H1 (cell line): ENCODE measurements around the gene VCP. TPM values are rescaled to one million over a fixed set of nuclear protein-coding genes. Genes with fewer than 3 reads are reported as not detected.

ENCODE experiments used
- CTCF ChIA-PET: fragments of 300-600 bp; sonication (Branson Sonifier 250); formaldehyde crosslinking; loops from one replicate; lab custom pipeline; 2021; ENCODE audit not compliant: partially characterized antibody; lab: Charles Lee
- POLR2A ChIA-PET: fragments of 300-600 bp; sonication (Branson Sonifier 250); formaldehyde crosslinking; loops from one replicate; lab custom pipeline; 2021; ENCODE audit warnings: inconsistent platforms; ENCODE audit not compliant: partially characterized antibody; lab: Charles Lee
- DNase-seq, 2 experiments: peaks; one replicate each; pipeline versions ENCODE4 v3.0.0 to v3.0.0-alpha.2; 2010 to 2022; ENCODE audit warnings: low spot score in 2 of 2, low read depth in 1 of 2, mixed read lengths in 1 of 2
- FAIRE-seq: peaks from 2 replicates; lab custom pipeline; 2011; peaks lifted over from hg19 to GRCh38; lab: Jason Lieb, UNC
- H2AFZ ChIP-seq: 2 replicates; pipeline ENCODE4 v1.8.1; 2012; ENCODE audit warnings: low read length, inconsistent platforms
- H2AK5ac ChIP-seq: 2 replicates; pipeline ENCODE4 v1.6.1; 2013; ENCODE audit warnings: low read depth, low read length
- H2BK120ac ChIP-seq: replicated peaks from 2 replicates; pipeline ENCODE3; 2013; ENCODE audit warnings: low read depth, low read length, inconsistent platforms
- H2BK12ac ChIP-seq: 2 replicates; pipeline ENCODE4 v1.6.1; 2013; ENCODE audit warnings: low read depth, low read length
- H2BK15ac ChIP-seq: 2 replicates; pipeline ENCODE4 v1.6.1; 2013; ENCODE audit warnings: low read length
- H2BK20ac ChIP-seq: 2 replicates; pipeline ENCODE4 v1.6.1; 2013; ENCODE audit warnings: low read length
- H2BK5ac ChIP-seq: 2 replicates; pipeline ENCODE4 v1.6.1; 2013; ENCODE audit warnings: low read depth, low read length
- H3K14ac ChIP-seq: 2 replicates; pipeline ENCODE4 v1.6.1; 2013; ENCODE audit warnings: inconsistent platforms; ENCODE audit not compliant: insufficient read length
- H3K18ac ChIP-seq: 2 replicates; pipeline ENCODE4 v1.6.1; 2013; ENCODE audit warnings: low read length; ENCODE audit errors: extremely low read depth
- H3K23ac ChIP-seq: 2 replicates; pipeline ENCODE4 v1.6.1; 2013; ENCODE audit warnings: inconsistent platforms; ENCODE audit not compliant: insufficient read length
- H3K23me2 ChIP-seq: 2 replicates; pipeline ENCODE4 v1.6.1; 2013; ENCODE audit warnings: low read depth, low read length
- H3K27ac ChIP-seq: 2 replicates; pipeline ENCODE4 v1.6.1; 2011; ENCODE audit warnings: low read depth, low read length, inconsistent platforms
- H3K27me3 ChIP-seq, 4 experiments: replicated peaks in 1 of 4; 1 replicate in 1 of 4; 2 replicates in 3 of 4; pipeline versions ENCODE4 v1.6.1 to v1.8.1; 2011 to 2013; ENCODE audit warnings: low read length in 3 of 4, mild to moderate bottlenecking in 3 of 4, inconsistent platforms in 2 of 4, mixed read lengths in 2 of 4, moderate library complexity in 1 of 4; ENCODE audit not compliant: control insufficient read depth in 3 of 4, insufficient read depth in 3 of 4; ENCODE audit errors: extremely low read depth in 1 of 4
- H3K36me3 ChIP-seq, 4 experiments: 2 replicates each; pipeline versions ENCODE4 v1.6.1 to v1.8.1; 2011 to 2013; ENCODE audit warnings: mild to moderate bottlenecking in 4 of 4, low read length in 3 of 4, moderate library complexity in 2 of 4, control low read depth in 1 of 4, inconsistent platforms in 1 of 4; ENCODE audit not compliant: insufficient read depth in 4 of 4, control insufficient read depth in 2 of 4
- H3K4ac ChIP-seq: replicated peaks from 2 replicates; pipeline ENCODE3; 2013; ENCODE audit warnings: low read length, low read depth, mixed read lengths, inconsistent platforms; ENCODE audit not compliant: insufficient read length
- H3K4me1 ChIP-seq, 4 experiments: replicated peaks in 1 of 4; 1 replicate in 1 of 4; 2 replicates in 3 of 4; pipeline versions ENCODE4 v1.6.1 to v1.8.1; 2011 to 2013; ENCODE audit warnings: low read length in 3 of 4, inconsistent platforms in 2 of 4, mixed read lengths in 1 of 4; ENCODE audit not compliant: insufficient read depth in 4 of 4, control insufficient read depth in 3 of 4
- H3K4me2 ChIP-seq, 2 experiments: 2 replicates each; pipeline versions ENCODE4 v1.6.1 to v1.8.1; 2011 to 2013; ENCODE audit warnings: low read depth in 2 of 2, low read length in 2 of 2, control low read depth in 1 of 2, inconsistent platforms in 1 of 2, mild to moderate bottlenecking in 1 of 2; ENCODE audit not compliant: insufficient read depth in 1 of 2
- H3K4me3 ChIP-seq, 4 experiments: fragments of 200-600, 300-600 bp in 1 of 4; sonication (generic), shearing (Covaris generic), sonication (Bioruptor Twin) in 1 of 4; 2 replicates each; pipeline versions ENCODE4 v1.5.1 to v1.8.1; 2011 to 2016; ENCODE audit warnings: low read length in 4 of 4, low read depth in 3 of 4, control low read depth in 2 of 4, inconsistent platforms in 2 of 4, mild to moderate bottlenecking in 2 of 4, mixed read lengths in 1 of 4, moderate library complexity in 1 of 4; ENCODE audit not compliant: insufficient read depth in 2 of 4; ENCODE audit errors: extremely low read depth in 1 of 4
- H3K56ac ChIP-seq: replicated peaks from 2 replicates; pipeline ENCODE3; 2013; ENCODE audit warnings: low read depth, mild to moderate bottlenecking, mixed read lengths, low read length, inconsistent platforms; ENCODE audit not compliant: insufficient read length
- H3K79me1 ChIP-seq: 2 replicates; pipeline ENCODE4 v1.6.1; 2013; ENCODE audit warnings: low read depth, low read length, control low read depth
- H3K79me2 ChIP-seq, 2 experiments: 2 replicates each; pipeline versions ENCODE4 v1.6.1 to v1.8.1; 2012 to 2013; ENCODE audit warnings: low read length in 2 of 2, mild to moderate bottlenecking in 2 of 2, inconsistent platforms in 1 of 2; ENCODE audit not compliant: insufficient read depth in 2 of 2, control insufficient read depth in 1 of 2
- H3K9ac ChIP-seq, 4 experiments: replicated peaks in 1 of 4; 1 replicate in 1 of 4; 2 replicates in 3 of 4; pipeline versions ENCODE4 v1.6.1 to v1.8.1; 2011 to 2013; ENCODE audit warnings: low read depth in 3 of 4, low read length in 3 of 4, control low read depth in 2 of 4, mild to moderate bottlenecking in 2 of 4, moderate library complexity in 2 of 4, inconsistent platforms in 1 of 4; ENCODE audit errors: extremely low read depth in 1 of 4
- H3K9me3 ChIP-seq, 2 experiments: 2 replicates each; pipeline versions ENCODE4 v1.6.1 to v1.8.1; 2012 to 2013; ENCODE audit warnings: mild to moderate bottlenecking in 2 of 2, moderate library complexity in 2 of 2, control low read depth in 1 of 2, inconsistent platforms in 1 of 2, low read depth in 1 of 2, low read length in 1 of 2, mixed read lengths in 1 of 2; ENCODE audit not compliant: insufficient read depth in 2 of 2
- H4K20me1 ChIP-seq, 2 experiments: replicated peaks in 1 of 2; 2 replicates each; pipeline versions ENCODE3 to v1.8.1; 2011 to 2013; ENCODE audit warnings: inconsistent platforms in 2 of 2, low read length in 2 of 2, mild to moderate bottlenecking in 1 of 2; ENCODE audit not compliant: insufficient read depth in 2 of 2, control insufficient read depth in 1 of 2
- H4K5ac ChIP-seq: 2 replicates; pipeline ENCODE4 v1.6.1; 2013; ENCODE audit warnings: low read length, low read depth, mixed read lengths, inconsistent platforms; ENCODE audit not compliant: insufficient read length
- H4K8ac ChIP-seq: 2 replicates; pipeline ENCODE4 v1.8.0; 2013; ENCODE audit warnings: mild to moderate bottlenecking, moderate library complexity, low read length, inconsistent platforms; ENCODE audit not compliant: insufficient read depth; ENCODE audit errors: extremely low read depth
- H4K91ac ChIP-seq: replicated peaks from 2 replicates; pipeline ENCODE3; 2013; ENCODE audit warnings: low read length, mixed read lengths, inconsistent platforms; ENCODE audit not compliant: insufficient read length
- CHD2 ChIP-seq: IDR thresholded peaks from 2 replicates; pipeline ENCODE4 v1.6.1; 2012; ENCODE audit warnings: low read length, improper control_type of control experiment
- HDAC2 ChIP-seq, 2 experiments: fragments of 300-600 bp in 1 of 2; sonication (generic) in 1 of 2; IDR thresholded peaks; 2 replicates each; pipeline ENCODE4 v1.6.1; 2011 to 2012; ENCODE audit warnings: low read depth in 2 of 2, low read length in 2 of 2, mild to moderate bottlenecking in 2 of 2, moderate library complexity in 2 of 2, borderline replicate concordance in 1 of 2, inconsistent platforms in 1 of 2
- KDM4A ChIP-seq: IDR thresholded peaks from one replicate; pipeline ENCODE4 v1.7.1; 2012; ENCODE audit warnings: low read depth, mild to moderate bottlenecking, moderate library complexity, low read length, inconsistent platforms; ENCODE audit not compliant: severe bottlenecking
- PHF8 ChIP-seq: fragments of 200-600 bp; sonication (generic); conservative IDR thresholded peaks from 2 replicates; pipeline ENCODE4 v1.7.1; 2012; ENCODE audit warnings: low read depth, mild to moderate bottlenecking, inconsistent platforms, low read length, moderate library complexity
- WGBS, 2 experiments: shearing (Covaris generic) in 1 of 2; methylation state at CpG; one replicate each; pipeline versions ENCODE4 v1.1.6 to v1.1.7; 2013 to 2015; ENCODE audit warnings: low lambda C conversion rate in 2 of 2, mixed read lengths in 2 of 2, inconsistent platforms in 1 of 2, low coverage in 1 of 2, missing lambda C conversion rate in 1 of 2; ENCODE audit not compliant: insufficient replicate concordance in 2 of 2, insufficient coverage in 1 of 2, insufficient read length in 1 of 2; ENCODE audit errors: extremely low coverage in 1 of 2, missing lambda C conversion rate in 1 of 2; 5-methylcytosine and 5-hydroxymethylcytosine counted together
- polyA plus RNA-seq, 7 experiments: library from polyadenylated mRNA; depleted of rRNA in 3 of 7; stranded (reverse) in 5 of 7; unstranded in 2 of 7; fragments of >200 nt in 5 of 7; fragments of 200-250 nt in 2 of 7; gene quantifications; 1 replicate in 5 of 7; 2 replicates in 1 of 7; 4 replicates in 1 of 7; pipeline versions ENCODE4 v1.2.1 to v1.2.3, GENCODE V29; 2011 to 2013; ENCODE audit warnings: missing spikeins in 2 of 7, mixed read lengths in 2 of 7
- total RNA-seq: library from RNA; stranded (reverse); fragmentation: NEBNext Ultra II Directional; extraction: Animal tissue kit (Norgen Biotek cat#: 25700); gene quantifications from 2 replicates; pipeline ENCODE4 v1.2.1, GENCODE V29; 2021

The VCP gene
- total and polyA plus RNA-seq, 2 of the 8 experiments (the other 6 are each of a cell fraction or from before 2014, with no cell fraction given) = 173 to 375 TPM

DNA sequence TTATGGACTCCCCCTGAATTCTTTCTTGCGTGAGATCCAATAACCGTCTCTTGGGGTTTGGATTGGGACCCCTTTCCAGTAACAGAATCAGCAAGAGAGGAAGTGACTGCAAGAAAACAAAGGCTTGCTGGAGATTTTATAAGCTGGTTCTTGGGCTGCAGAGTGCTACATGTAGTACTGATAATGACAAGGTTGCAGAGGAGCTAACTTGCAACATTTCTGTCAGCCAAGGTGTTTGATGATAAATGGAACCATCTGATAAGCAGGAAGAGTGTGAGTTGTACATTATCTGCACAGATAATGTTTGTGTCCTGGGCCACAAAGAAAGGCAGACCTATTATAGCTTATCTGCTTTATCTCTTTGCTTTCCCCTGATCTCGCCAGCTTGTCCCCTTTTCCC is 45.8 kb downstream of the VCP start:
- H4K91ac ChIP-seq = peak overlapping the region; percentile 2
- ChIA-PET CTCF (interaction anchor here (0.8 to 3.0 kb wide), 12 partner anchors 9 to 426 kb away, joined by 3 to 14 read pairs (median 6); no protein-coding TSS in a partner anchor), POLR2A (interaction anchor here (0.9 to 1.8 kb wide), 6 partner anchors 16 to 76 kb away, joined by 3 to 5 read pairs (median 4); partner anchors contain the start of genes FANCG and STOML2)
- no peak overlapping the region for H3K23ac ChIP-seq
- H3K4me3 ChIP-seq = no peak overlapping the region
- no peak overlapping the region for H2BK120ac ChIP-seq
- H2BK20ac ChIP-seq = no peak overlapping the region
- no peak overlapping the region for H2BK15ac ChIP-seq
- H3K79me1 ChIP-seq = no peaks in the 10 kb centered on the region
- H2AK5ac ChIP-seq = no peak overlapping the region
- H4K5ac ChIP-seq = no peak overlapping the region
- peak overlapping the region; percentile 0 to 1; a peak in 2 of 4 replicates for H3K4me2 ChIP-seq
- no peak overlapping the region for H4K8ac ChIP-seq
- no peak overlapping the region for H3K56ac ChIP-seq
- no peaks in the 10 kb centered on the region for H3K27me3 ChIP-seq
- no peaks in the 10 kb centered on the region for H3K79me2 ChIP-seq
- no peaks in the 10 kb centered on the region for H4K20me1 ChIP-seq
- H3K18ac ChIP-seq = no peak overlapping the region
- peaks cover 0 to 10% (median 3%) of the 10 kb centered on the region in 4 experiments; a peak in 3 of 7 replicates for H3K4me1 ChIP-seq
- 60% methylated on average over 3 of the region's 3 CpGs; no CpG with 5 or more reads in 1 of the 2 experiments for WGBS, 2 experiments
- H3K4ac ChIP-seq = no peak overlapping the region
- H3K23me2 ChIP-seq = peaks cover 1% of the 10 kb centered on the region; the same call in 1 of the 2 replicates
- H3K14ac ChIP-seq = no peak overlapping the region
- peak overlapping the region; percentile 44; the same call in 1 of the 2 replicates for H3K27ac ChIP-seq
- no peak overlapping the region for H2BK12ac ChIP-seq
- no peak overlapping the region for H2BK5ac ChIP-seq
- H3K9ac ChIP-seq = no peak overlapping the region
- H3K36me3 ChIP-seq = peaks cover 0 to 3% (median 0%) of the 10 kb centered on the region in 4 experiments; a peak in 1 of 8 replicates
- DNase-seq (no peak), FAIRE-seq (no peak)
- H2AFZ ChIP-seq = no peak overlapping the region
- no peak for TF ChIP-seq CHD2
- no peak for TF ChIP-seq KDM4A
- no peak for TF ChIP-seq PHF8
- TF ChIP-seq HDAC2 (IDR thresholded peaks at IDR 0.05; ENCODE audit: borderline replicate concordance in 1 of 2, low read depth in 2 of 2, low read length in 2 of 2) = no peak
- peaks cover 16 to 18% of the 10 kb centered on the region in 2 experiments for H3K9me3 ChIP-seq
